HG02610 (cell line): Measurements from ENCODE around the gene FOXJ3.
A peak's percentile ranks its signal among the peaks of the same experiment; 100 is the strongest.

ENCODE experiments used
- ATAC-seq: cut with Tn5 transposase; IDR thresholded peaks from one replicate; pipeline ENCODE4 v1.9.1; 2021; ENCODE audit warnings: mild to moderate bottlenecking, moderate library complexity; ENCODE audit not compliant: unreplicated experiment

Gene FOXJ3

GRCh38 chr1:42334240-42335049, 590 bp downstream of the FOXJ3 start:
- peak; percentile 58 for ATAC-seq

DNA sequence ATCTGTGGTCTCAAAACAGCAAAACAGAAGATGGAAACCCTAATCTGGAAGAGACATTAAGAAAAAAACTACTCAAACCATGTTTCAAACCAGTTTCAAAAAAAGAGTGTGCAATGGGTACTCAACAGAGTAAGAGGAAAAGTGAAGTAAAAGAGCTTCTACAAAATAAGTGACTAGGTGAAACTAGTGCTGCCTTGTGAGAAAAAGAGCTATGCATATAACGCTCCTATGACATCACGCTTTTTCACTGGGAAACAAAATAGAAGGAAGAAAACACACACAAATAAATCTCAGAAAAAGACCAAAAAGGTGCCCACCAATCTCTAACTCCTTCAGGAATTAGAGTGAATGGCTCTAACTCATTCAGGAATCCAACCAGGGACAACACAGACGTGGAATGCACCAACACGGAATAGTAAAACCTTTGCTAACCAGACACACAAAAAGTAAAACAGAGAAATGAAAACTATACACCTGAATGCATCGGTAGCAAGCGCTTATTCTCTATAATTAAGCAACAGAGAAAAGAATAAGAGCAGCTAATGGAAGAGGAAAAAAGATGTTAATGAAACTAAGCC, 1.3 kb downstream of the FOXJ3 start:
- no peak for ATAC-seq

- ATAC-seq, result no peak
Measured at GRCh38 chr1:42332877-42333276, 2.2 kb downstream of the FOXJ3 start.

DNA sequence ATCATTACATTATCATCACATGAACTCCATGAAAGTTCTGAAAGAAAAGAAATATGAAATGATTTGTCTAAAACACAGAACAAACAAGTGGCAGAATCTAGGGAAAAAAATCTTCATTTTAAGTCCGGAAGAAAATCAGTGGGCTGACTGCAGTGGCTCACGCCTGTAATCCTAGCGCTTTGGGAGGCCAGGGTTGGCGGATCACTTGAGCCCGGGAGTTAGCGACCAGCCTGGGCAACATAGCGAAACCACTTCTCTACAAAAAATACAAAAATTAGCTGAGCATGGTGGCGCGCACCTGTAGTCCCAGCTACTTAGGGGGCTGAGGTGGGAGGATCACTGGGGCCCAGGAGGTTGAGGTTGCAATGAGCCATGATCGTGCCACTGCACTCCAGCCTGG, 4.8 kb downstream of the FOXJ3 start:
- no peak for ATAC-seq

DNA sequence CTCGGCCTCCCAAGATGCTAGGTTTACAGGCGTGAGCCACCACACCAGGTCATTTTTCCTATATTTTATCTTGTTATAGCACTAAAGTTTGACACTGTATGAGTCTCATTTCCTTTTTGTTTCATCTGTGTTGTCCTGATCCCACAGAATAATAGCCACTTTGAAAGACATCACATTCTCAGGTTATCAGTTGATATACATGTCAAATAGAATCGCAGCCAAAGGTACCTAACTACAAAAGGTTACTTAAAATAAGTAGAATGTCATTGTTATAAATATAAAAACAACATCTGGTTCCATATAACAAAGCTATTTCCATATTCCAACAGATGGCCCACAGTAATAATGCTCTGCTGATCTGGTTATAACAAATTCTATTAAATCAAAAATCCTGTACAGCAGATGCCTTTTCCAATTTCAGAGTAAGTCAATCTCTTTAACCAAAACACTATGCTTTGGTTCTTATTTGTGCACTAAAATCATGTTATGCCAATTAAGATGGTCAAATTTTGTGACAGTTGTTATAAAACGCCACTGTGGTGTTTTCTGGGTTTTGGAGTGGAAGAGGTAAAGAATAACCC, 6.0 kb downstream of the FOXJ3 start:
- no peak for ATAC-seq

GRCh38 chr1:42328047-42328625, 6.9 kb downstream of the FOXJ3 start:
- no peak for ATAC-seq

GRCh38 chr1:42325014-42325402, 10.0 kb downstream of the FOXJ3 start:
- no peak for ATAC-seq

- ATAC-seq, result no peak
Measured at GRCh38 chr1:42324398-42325013, 10.5 kb downstream of the FOXJ3 start.

- ATAC-seq, result no peak
Measured at GRCh38 chr1:42323551-42323950, 11.5 kb downstream of the FOXJ3 start.

DNA sequence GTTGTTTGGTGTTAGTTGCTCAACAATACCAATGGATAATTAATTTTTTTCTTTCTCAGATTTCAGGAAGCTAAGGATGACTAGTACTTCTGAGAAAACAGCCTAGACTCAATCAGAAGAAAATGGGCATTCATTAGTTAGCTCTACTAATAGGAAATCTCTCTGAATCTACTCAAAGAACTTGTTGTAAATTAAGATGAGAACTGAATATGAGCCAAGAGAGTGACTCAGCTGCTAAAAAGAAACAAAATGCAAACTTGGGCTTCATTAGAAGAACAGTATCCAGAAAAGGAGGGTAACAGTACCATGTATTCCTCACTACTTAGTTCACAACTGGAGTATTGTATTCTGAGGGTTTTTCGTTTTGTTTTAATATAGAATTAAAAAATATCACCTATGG, 12.5 kb downstream of the FOXJ3 start:
- no peak for ATAC-seq

DNA sequence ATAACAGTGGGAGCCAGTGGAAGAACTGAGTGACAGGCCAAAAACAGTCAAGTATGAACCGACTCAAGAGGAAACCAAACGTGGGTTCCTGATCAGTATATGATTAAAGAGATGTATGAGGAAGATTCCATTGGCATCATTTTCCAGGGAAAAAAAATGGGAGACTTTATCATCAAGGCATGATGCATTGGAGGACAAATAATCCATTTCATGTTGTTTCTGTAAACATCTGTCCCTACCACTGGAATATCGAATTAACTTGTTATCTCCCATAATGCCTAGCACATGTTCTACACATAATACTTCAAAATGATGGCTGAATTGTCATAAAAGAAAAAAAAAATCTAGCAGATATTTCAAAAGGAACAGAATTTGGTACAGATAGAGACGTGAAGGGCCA, 13.3 kb downstream of the FOXJ3 start:
- no peak for ATAC-seq

DNA sequence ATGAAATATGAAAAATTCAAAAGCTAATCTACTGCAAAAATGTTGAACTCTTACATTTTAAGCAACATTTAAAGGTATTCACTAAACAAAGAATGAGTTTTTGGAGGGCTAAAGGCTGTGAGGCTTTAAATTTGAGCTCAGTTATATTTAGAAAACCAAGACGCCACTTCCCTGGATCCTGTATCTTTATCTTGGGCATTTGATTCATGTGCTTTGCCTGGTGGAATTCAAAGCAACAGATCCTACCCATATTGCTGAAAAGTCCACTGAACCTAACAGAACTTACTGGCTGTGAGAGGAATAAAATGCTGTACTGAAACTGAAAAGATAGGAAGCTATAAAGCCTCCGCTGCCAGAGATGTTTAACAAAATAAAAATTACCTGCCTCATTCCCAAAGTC, 14.3 kb downstream of the FOXJ3 start:
- no peak for ATAC-seq

DNA sequence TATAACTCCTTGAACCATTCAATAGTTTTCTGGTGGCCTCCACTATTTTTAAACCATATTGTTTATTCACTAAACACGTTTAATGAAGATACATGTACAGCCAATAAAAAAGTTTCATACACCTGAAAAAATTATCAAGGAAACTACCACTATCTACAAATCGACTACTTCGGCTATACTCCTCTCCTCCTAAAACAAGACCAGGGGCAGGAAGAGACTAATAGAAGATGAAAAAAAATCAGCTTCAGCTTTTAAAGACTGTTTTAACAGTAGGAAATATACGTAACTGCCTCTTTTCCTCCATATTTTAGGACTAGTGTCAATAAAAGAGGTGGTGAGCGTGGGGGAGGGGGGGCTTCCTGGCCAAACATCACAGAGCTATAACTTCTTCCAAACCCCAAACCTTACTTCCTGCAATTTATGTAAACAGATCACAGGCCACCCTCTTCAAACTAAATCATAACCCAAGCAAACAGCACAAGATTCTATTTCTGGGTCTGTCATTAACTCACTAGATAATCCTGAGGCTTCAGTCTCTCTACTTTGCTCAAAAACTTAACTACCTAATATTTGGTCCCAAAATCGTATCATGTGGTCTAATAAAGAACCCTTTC, 15.1 kb downstream of the FOXJ3 start:
- no peak for ATAC-seq

DNA sequence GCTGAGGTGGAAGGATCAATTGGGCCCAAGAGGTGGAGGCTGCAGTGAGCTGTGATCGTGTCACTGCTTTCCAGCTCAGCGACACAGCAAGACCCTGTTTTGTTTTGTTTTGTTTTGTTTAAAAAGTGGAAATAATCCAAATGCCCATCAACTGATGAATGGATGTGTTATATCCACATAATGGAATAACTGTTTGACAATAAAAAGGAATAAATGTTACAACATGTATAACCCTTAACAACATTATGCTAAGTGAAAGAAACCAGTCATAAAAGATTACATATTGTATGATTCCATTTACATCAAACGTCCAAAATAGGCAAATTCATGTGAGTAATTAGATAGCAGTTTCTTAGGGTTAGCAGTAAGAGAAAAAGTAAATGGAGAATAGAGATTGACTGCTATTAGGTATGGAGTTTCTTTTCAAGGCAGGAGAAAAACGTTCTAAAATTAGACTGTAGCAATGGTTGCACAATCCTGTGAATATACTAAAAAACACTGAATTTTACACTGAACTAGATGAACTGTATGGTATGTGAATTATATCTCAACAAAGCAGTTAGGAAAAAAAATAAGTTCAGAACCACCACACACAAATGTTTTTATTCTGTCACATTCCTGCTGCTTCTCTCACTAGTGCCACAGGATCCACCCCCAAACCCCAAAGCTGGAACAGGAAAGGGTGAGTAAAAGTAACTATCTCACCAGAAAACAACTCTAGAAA, 15.7 kb downstream of the FOXJ3 start:
- no peak for ATAC-seq

GRCh38 chr1:42318601-42319000, 16.4 kb downstream of the FOXJ3 start:
- ATAC-seq, result no peak

GRCh38 chr1:42317308-42317707, 17.7 kb downstream of the FOXJ3 start:
- ATAC-seq, result no peak

- ATAC-seq, result no peak
Measured at GRCh38 chr1:42316292-42316691, 18.7 kb downstream of the FOXJ3 start.

DNA sequence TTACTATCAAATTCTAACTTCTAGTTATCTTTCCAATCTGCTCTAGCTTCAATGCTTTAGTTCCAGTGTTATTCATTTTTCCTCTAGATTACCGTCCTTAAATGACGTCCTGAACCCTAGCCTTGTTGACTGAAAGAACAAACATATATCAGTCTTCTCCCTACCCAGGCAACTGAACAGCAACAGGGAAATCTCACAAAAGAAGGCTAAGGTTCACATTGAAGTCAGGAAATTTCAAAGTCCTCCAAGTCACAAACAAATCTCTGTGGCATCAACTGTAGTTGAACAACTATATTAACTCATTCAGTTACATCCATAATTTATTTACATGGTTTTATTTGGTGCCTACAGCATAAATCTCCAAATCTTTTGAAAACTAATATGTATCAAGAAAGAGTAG, 19.5 kb downstream of the FOXJ3 start:
- ATAC-seq, result no peak

GRCh38 chr1:42313970-42314369, 21.1 kb downstream of the FOXJ3 start:
- no peak for ATAC-seq

- ATAC-seq, result no peak
Measured at GRCh38 chr1:42312576-42313212, 22.3 kb downstream of the FOXJ3 start.
